Ishikawa (cell line): ENCODE data around the gene ENOPH1.
A peak's percentile ranks its signal among the peaks of the same experiment; 100 is the strongest.

ENCODE experiments used
- CEBPB ChIP-seq: IDR thresholded peaks from 2 replicates; pipeline ENCODE4 v1.6.1; 2012
- CREB1 ChIP-seq: IDR thresholded peaks from 2 replicates; pipeline ENCODE4 v1.6.1; 2012; ENCODE audit warnings: low read depth
- EGR1 ChIP-seq: IDR thresholded peaks from 2 replicates; pipeline ENCODE4 v1.6.1; 2012
- EP300 ChIP-seq: IDR thresholded peaks from 2 replicates; pipeline ENCODE4 v1.6.1; 2012; ENCODE audit warnings: borderline replicate concordance
- FOXM1 ChIP-seq: IDR thresholded peaks from 2 replicates; pipeline ENCODE4 v1.6.1; 2012; ENCODE audit warnings: low read depth, borderline replicate concordance
- MAX ChIP-seq: IDR thresholded peaks from 2 replicates; pipeline ENCODE4 v1.6.1; 2012
- NFIC ChIP-seq: IDR thresholded peaks from 2 replicates; pipeline ENCODE4 v1.6.1; 2012
- RAD21 ChIP-seq: IDR thresholded peaks from 2 replicates; pipeline ENCODE4 v1.6.1; 2012; ENCODE audit warnings: low read depth
- REST ChIP-seq: IDR thresholded peaks from 2 replicates; pipeline ENCODE4 v1.6.1; 2012; ENCODE audit warnings: low read depth, mild to moderate bottlenecking
- TAF1 ChIP-seq: IDR thresholded peaks from 2 replicates; pipeline ENCODE4 v1.6.1; 2012; ENCODE audit warnings: low read depth, mild to moderate bottlenecking
- TCF12 ChIP-seq: IDR thresholded peaks from 2 replicates; pipeline ENCODE4 v1.6.1; 2012; ENCODE audit warnings: low read depth
- TEAD4 ChIP-seq: IDR thresholded peaks from 2 replicates; pipeline ENCODE4 v1.6.1; 2012
- USF1 ChIP-seq: IDR thresholded peaks from 2 replicates; pipeline ENCODE4 v1.6.1; 2012
- YY1 ChIP-seq: IDR thresholded peaks from 2 replicates; pipeline ENCODE4 v1.6.1; 2012; ENCODE audit warnings: low read depth
- ZBTB7A ChIP-seq: IDR thresholded peaks from 2 replicates; pipeline ENCODE4 v1.6.1; 2012; ENCODE audit warnings: low read depth

Gene ENOPH1

GRCh38 chr4:82489076-82489475 lies 58.7 kb downstream of the ENOPH1 start:
- TF ChIP-seq ZBTB7A, result no peak

- no peak for TF ChIP-seq CREB1
- no peak for TF ChIP-seq EP300
- TF ChIP-seq ZBTB7A, result no peak
- no peak for TF ChIP-seq FOXM1
- no peak for TF ChIP-seq MAX
These were observed 59.6 kb downstream of the ENOPH1 start for GRCh38 chr4:82489987-82490386.

GRCh38 chr4:82491251-82491960 lies 61.0 kb downstream of the ENOPH1 start:
- TF ChIP-seq TEAD4, result no peak; the same call in 1 of the 2 replicates
- peak; percentile 41; the same call in 1 of the 2 replicates for TF ChIP-seq EP300
- no peak for TF ChIP-seq FOXM1
- no peak for TF ChIP-seq REST
- no peak for TF ChIP-seq CREB1
- no peak for TF ChIP-seq USF1
- TF ChIP-seq RAD21, result no peak
- TF ChIP-seq NFIC, result peak; percentile 72
- TF ChIP-seq TAF1, result no peak
- peak; percentile 40; the same call in 1 of the 2 replicates for TF ChIP-seq TCF12

GRCh38 chr4:82493721-82494425 lies 63.5 kb downstream of the ENOPH1 start:
- TF ChIP-seq MAX (no peak), FOXM1 (no peak), REST (no peak), EGR1 (no peak), YY1 (no peak), RAD21 (no peak), NFIC (no peak), TEAD4 (no peak), EP300 (no peak), CEBPB (no peak), TCF12 (no peak), TAF1 (no peak), USF1 (no peak)

- TF ChIP-seq ZBTB7A, result no peak
- TF ChIP-seq FOXM1, result no peak
- no peak for TF ChIP-seq USF1
- TF ChIP-seq YY1, result no peak
- no peak for TF ChIP-seq REST
- TF ChIP-seq TAF1, result no peak
- TF ChIP-seq EGR1, result no peak
- TF ChIP-seq TEAD4, result no peak
These were observed 65.3 kb downstream of the ENOPH1 start for GRCh38 chr4:82495666-82496065.
